Stomach smooth muscle (tissue), 2 donors: ENCODE results near the gene ITGA4.

ENCODE experiments used
- H3K27ac ChIP-seq: one replicate; pipeline ENCODE4 v1.7.0; 2013; ENCODE audit warnings: mild to moderate bottlenecking, low read length, inconsistent platforms
- H3K27me3 ChIP-seq, 2 donors: one replicate each; pipeline ENCODE4 v1.7.0; 2013; ENCODE audit warnings: low read length in 2 of 2; ENCODE audit not compliant: insufficient read depth in 2 of 2, control insufficient read depth in 1 of 2
- H3K36me3 ChIP-seq, 2 donors: one replicate each; pipeline ENCODE4 v1.7.0; 2013; ENCODE audit warnings: low read length in 2 of 2; ENCODE audit not compliant: control insufficient read depth in 2 of 2, insufficient read depth in 2 of 2
- H3K4me1 ChIP-seq: one replicate; pipeline ENCODE4 v1.7.0; 2013; ENCODE audit warnings: low read length; ENCODE audit not compliant: control insufficient read depth, insufficient read depth
- H3K4me3 ChIP-seq, 2 donors: one replicate each; pipeline ENCODE4 v1.7.0; 2013; ENCODE audit warnings: low read length in 2 of 2
- H3K9ac ChIP-seq, 2 donors: one replicate each; pipeline ENCODE4 v1.7.0; 2013; ENCODE audit warnings: low read length in 2 of 2, mild to moderate bottlenecking in 1 of 2
- H3K9me3 ChIP-seq, 2 donors: one replicate each; pipeline ENCODE4 v1.7.0; 2013; ENCODE audit warnings: low read length in 2 of 2; ENCODE audit not compliant: control insufficient read depth in 2 of 2
- donor health status: healthy.
- donor health status: Pancreatic carcinoma.

ITGA4 gene

GRCh38 chr2:181553244-181553643 is 96.1 kb downstream of the ITGA4 start:
- Histone ChIP-seq H3K36me3 (no peaks in the 10 kb centered on the region), H3K4me1 (no peaks in the 10 kb centered on the region), H3K9me3 (no peaks in the 10 kb centered on the region), H3K27me3 (no peaks in the 10 kb centered on the region), H3K9ac (no peak overlapping the region), H3K27ac (no peak overlapping the region), H3K4me3 (no peak overlapping the region)

- Histone ChIP-seq H3K27me3 (no peaks in the 10 kb centered on the region), H3K9me3 (no peaks in the 10 kb centered on the region), H3K27ac (no peak overlapping the region), H3K9ac (no peak overlapping the region), H3K36me3 (no peaks in the 10 kb centered on the region), H3K4me3 (no peak overlapping the region), H3K4me1 (no peaks in the 10 kb centered on the region)
Measured at GRCh38 chr2:181554061-181554830, 97.1 kb downstream of the ITGA4 start.

- no peaks in the 10 kb centered on the region for H3K27me3 ChIP-seq
- H3K36me3 ChIP-seq = no peaks in the 10 kb centered on the region
- H3K4me1 ChIP-seq = no peaks in the 10 kb centered on the region
- H3K9me3 ChIP-seq = no peaks in the 10 kb centered on the region
- no peak overlapping the region for H3K27ac ChIP-seq
- H3K4me3 ChIP-seq = no peak overlapping the region
- H3K9ac ChIP-seq = no peak overlapping the region
Measured at GRCh38 chr2:181558371-181558770, 101.2 kb downstream of the ITGA4 start.

GRCh38 chr2:181563101-181563692 is 106.0 kb downstream of the ITGA4 start:
- no peak overlapping the region for H3K4me3 ChIP-seq
- H3K9ac ChIP-seq = no peak overlapping the region
- no peaks in the 10 kb centered on the region for H3K9me3 ChIP-seq
- H3K4me1 ChIP-seq = no peaks in the 10 kb centered on the region
- no peaks in the 10 kb centered on the region for H3K27me3 ChIP-seq
- no peak overlapping the region for H3K27ac ChIP-seq
- H3K36me3 ChIP-seq = no peaks in the 10 kb centered on the region

- Histone ChIP-seq H3K27ac (no peak overlapping the region), H3K4me3 (no peak overlapping the region), H3K9ac (no peak overlapping the region), H3K9me3 (no peaks in the 10 kb centered on the region), H3K27me3 (no peaks in the 10 kb centered on the region), H3K4me1 (no peaks in the 10 kb centered on the region), H3K36me3 (no peaks in the 10 kb centered on the region)
Measured at GRCh38 chr2:181566334-181567032, 109.3 kb downstream of the ITGA4 start.

- H3K4me1 ChIP-seq = no peaks in the 10 kb centered on the region
- H3K4me3 ChIP-seq = no peak overlapping the region
- no peaks in the 10 kb centered on the region for H3K27me3 ChIP-seq
- H3K27ac ChIP-seq = no peak overlapping the region
- H3K36me3 ChIP-seq = no peaks in the 10 kb centered on the region
- H3K9me3 ChIP-seq = no peaks in the 10 kb centered on the region
- no peak overlapping the region for H3K9ac ChIP-seq
Measured at GRCh38 chr2:181570059-181570458, 112.9 kb downstream of the ITGA4 start.

GRCh38 chr2:181570833-181571661 is 113.9 kb downstream of the ITGA4 start:
- no peak overlapping the region for H3K4me3 ChIP-seq
- no peaks in the 10 kb centered on the region for H3K9me3 ChIP-seq
- no peaks in the 10 kb centered on the region for H3K27me3 ChIP-seq
- no peak overlapping the region for H3K27ac ChIP-seq
- no peak overlapping the region for H3K9ac ChIP-seq
- no peaks in the 10 kb centered on the region for H3K36me3 ChIP-seq
- H3K4me1 ChIP-seq = no peaks in the 10 kb centered on the region

GRCh38 chr2:181573140-181573736 is 116.1 kb downstream of the ITGA4 start:
- H3K4me3 ChIP-seq = no peak overlapping the region
- H3K4me1 ChIP-seq = no peaks in the 10 kb centered on the region
- no peak overlapping the region for H3K27ac ChIP-seq
- H3K27me3 ChIP-seq = no peaks in the 10 kb centered on the region
- no peaks in the 10 kb centered on the region for H3K9me3 ChIP-seq
- H3K36me3 ChIP-seq = no peaks in the 10 kb centered on the region
- no peak overlapping the region for H3K9ac ChIP-seq

- no peaks in the 10 kb centered on the region for H3K4me1 ChIP-seq
- H3K27me3 ChIP-seq = no peaks in the 10 kb centered on the region
- no peak overlapping the region for H3K27ac ChIP-seq
- no peak overlapping the region for H3K4me3 ChIP-seq
- no peaks in the 10 kb centered on the region for H3K9me3 ChIP-seq
- no peaks in the 10 kb centered on the region for H3K36me3 ChIP-seq
- H3K9ac ChIP-seq = no peak overlapping the region
Measured at GRCh38 chr2:181574321-181574720, 117.1 kb downstream of the ITGA4 start.

GRCh38 chr2:181575024-181575649 is 118.0 kb downstream of the ITGA4 start:
- Histone ChIP-seq H3K9me3 (no peaks in the 10 kb centered on the region), H3K4me3 (no peak overlapping the region), H3K4me1 (no peaks in the 10 kb centered on the region), H3K27ac (no peak overlapping the region), H3K36me3 (no peaks in the 10 kb centered on the region), H3K9ac (no peak overlapping the region), H3K27me3 (no peaks in the 10 kb centered on the region)
